Breast epithelium (tissue), 4 donors: Measurements from ENCODE around the gene GDA. TPM values are rescaled to one million over a fixed set of nuclear protein-coding genes. Genes with fewer than 3 reads are reported as not detected.

Source experiments
- DNase-seq, 2 donors: peaks; one replicate each; pipeline ENCODE4 v3.0.0-alpha.2; 2019; ENCODE audit warnings: low spot score in 2 of 2
- H3K27ac ChIP-seq, 2 donors: fragments of 200-600 bp; sonication (generic) in 1 of 2; one replicate each; pipeline ENCODE4 v1.5.1; 2016 to 2019; ENCODE audit warnings: mild to moderate bottlenecking in 1 of 2
- H3K27me3 ChIP-seq, 2 donors: fragments of 200-600 bp; sonication (generic) in 1 of 2; one replicate each; pipeline versions ENCODE4 v1.5.1 to v1.6.0; 2017 to 2019; ENCODE audit warnings: control low read depth in 1 of 2, mild to moderate bottlenecking in 1 of 2
- H3K36me3 ChIP-seq: fragments of 200-600 bp; one replicate; pipeline ENCODE4 v1.5.1; 2019
- H3K4me1 ChIP-seq, 2 donors: fragments of 200-600 bp; sonication (generic); one replicate each; pipeline ENCODE4 v1.5.1; 2016 to 2019; ENCODE audit warnings: control low read depth in 1 of 2
- H3K4me3 ChIP-seq, 3 donors: fragments of 200-600 bp; sonication (generic); 1 replicate in 2 of 3; 2 replicates in 1 of 3; pipeline ENCODE4 v1.5.1; 2016 to 2019; ENCODE audit warnings: mild to moderate bottlenecking in 3 of 3, moderate library complexity in 2 of 3
- H3K9me3 ChIP-seq, 2 donors: fragments of 200-600 bp; sonication (generic) in 1 of 2; one replicate each; pipeline ENCODE4 v1.5.1; 2016 to 2019; ENCODE audit warnings: control low read depth in 1 of 2
- CTCF ChIP-seq, 3 donors: fragments of 450-650 bp; IDR thresholded peaks; one replicate each; pipeline ENCODE4 v1.5.1; 2016 to 2017; ENCODE audit warnings: antibody characterized with exemption in 3 of 3, mild to moderate bottlenecking in 3 of 3, moderate library complexity in 3 of 3
- POLR2A ChIP-seq: fragments of 450-650 bp; IDR thresholded peaks from one replicate; pipeline ENCODE4 v1.6.1; 2016; ENCODE audit warnings: antibody characterized with exemption, mild to moderate bottlenecking, moderate library complexity
- POLR2AphosphoS5 ChIP-seq, 3 donors: sonication (generic); formaldehyde crosslinking; IDR thresholded peaks; one replicate each; pipeline ENCODE4 v1.6.1; 2017; ENCODE audit warnings: antibody characterized with exemption in 3 of 3
- intact Hi-C: fragments of 100-400 bp; cut with DNase I; formaldehyde crosslinking; loops from one replicate; pipeline ENCODE4 v1.15.1; 2023; ENCODE audit warnings: low total_unique reads
- total RNA-seq, 3 donors: library from RNA; depleted of rRNA; stranded (reverse); fragments of >200 nt; gene quantifications; one replicate each; pipeline ENCODE4 v1.1.0, GENCODE V29; 2016

Gene GDA
- total RNA-seq, 3 donors from 2014 or later = 1.3 to 3.0 TPM; not detected in 1

GRCh38 chr9:72271613-72272478 is 122.6 kb downstream of the GDA start:
- no peaks in the 10 kb centered on the region for H3K27me3 ChIP-seq
- H3K9me3 ChIP-seq = no peaks in the 10 kb centered on the region
- no peak overlapping the region for H3K4me3 ChIP-seq
- H3K36me3 ChIP-seq = no peaks in the 10 kb centered on the region
- no peaks in the 10 kb centered on the region for H3K4me1 ChIP-seq
- TF ChIP-seq CTCF (IDR thresholded peaks at IDR 0.05) (peak; percentile 67 to 84 (median 80)), POLR2AphosphoS5 (IDR thresholded peaks at IDR 0.05) (no peak)
- no peak for DNase-seq
- intact Hi-C loops = no loop called here
- no peak overlapping the region for H3K27ac ChIP-seq

GRCh38 chr9:72274441-72274840 is 125.2 kb downstream of the GDA start:
- Histone ChIP-seq H3K27me3 (no peaks in the 10 kb centered on the region), H3K4me1 (no peaks in the 10 kb centered on the region), H3K4me3 (no peak overlapping the region), H3K9me3 (no peaks in the 10 kb centered on the region), H3K36me3 (no peaks in the 10 kb centered on the region), H3K27ac (no peak overlapping the region)
- intact Hi-C loops = no loop called here
- TF ChIP-seq POLR2AphosphoS5 (IDR thresholded peaks at IDR 0.05) (no peak), CTCF (IDR thresholded peaks at IDR 0.05) (no peak), POLR2A (no peak)
- DNase-seq = no peak

- Histone ChIP-seq H3K4me3 (no peak overlapping the region), H3K4me1 (no peaks in the 10 kb centered on the region), H3K27ac (no peak overlapping the region), H3K27me3 (no peaks in the 10 kb centered on the region), H3K36me3 (no peaks in the 10 kb centered on the region), H3K9me3 (no peaks in the 10 kb centered on the region)
- TF ChIP-seq POLR2AphosphoS5 (IDR thresholded peaks at IDR 0.05) = no peak
- no peak for TF ChIP-seq CTCF (IDR thresholded peaks at IDR 0.05)
- TF ChIP-seq POLR2A = no peak
- DNase-seq = no peak
- intact Hi-C loops = loop anchor here (5.0 kb wide), 1 partner anchor 598 kb away; no protein-coding TSS in a partner anchor
Measured at GRCh38 chr9:72274916-72275315, 125.7 kb downstream of the GDA start.

- no peak overlapping the region for H3K27ac ChIP-seq
- H3K27me3 ChIP-seq = no peaks in the 10 kb centered on the region
- TF ChIP-seq POLR2A (no peak), POLR2AphosphoS5 (IDR thresholded peaks at IDR 0.05) (no peak)
- no peak for DNase-seq
- intact Hi-C loops = loop anchor here (5.0 kb wide), 1 partner anchor 599 kb away; no protein-coding TSS in a partner anchor
- H3K9me3 ChIP-seq = no peaks in the 10 kb centered on the region
- H3K4me1 ChIP-seq = no peaks in the 10 kb centered on the region
- no peak overlapping the region for H3K4me3 ChIP-seq
- H3K36me3 ChIP-seq = no peaks in the 10 kb centered on the region
Measured at GRCh38 chr9:72276429-72276828, 127.2 kb downstream of the GDA start.

GRCh38 chr9:72278959-72279358 is 129.7 kb downstream of the GDA start:
- DNase-seq = no peak
- intact Hi-C loops = loop anchor here (2.0 to 5.0 kb wide), 2 partner anchors 78 to 602 kb away; no protein-coding TSS in a partner anchor
- no peaks in the 10 kb centered on the region for H3K4me1 ChIP-seq

More at GRCh38 chr9:72278959-72279358, 129.7 kb downstream of the GDA start:
- Histone ChIP-seq H3K27me3 (no peaks in the 10 kb centered on the region), H3K9me3 (no peaks in the 10 kb centered on the region), H3K36me3 (no peaks in the 10 kb centered on the region), H3K27ac (no peak overlapping the region), H3K4me3 (no peak overlapping the region)
- TF ChIP-seq CTCF (IDR thresholded peaks at IDR 0.05) (no peak), POLR2AphosphoS5 (IDR thresholded peaks at IDR 0.05) (no peak), POLR2A (no peak)
